GM12874 (cell line): ENCODE measurements around the gene ELAC1.

Experiments
- CTCF ChIP-seq: IDR thresholded peaks from 2 replicates; pipeline ENCODE4 v1.5.1; 2011; ENCODE audit warnings: low read depth, mild to moderate bottlenecking, control low read depth, low read length, moderate library complexity; ENCODE audit not compliant: insufficient read depth

The ELAC1 gene

DNA sequence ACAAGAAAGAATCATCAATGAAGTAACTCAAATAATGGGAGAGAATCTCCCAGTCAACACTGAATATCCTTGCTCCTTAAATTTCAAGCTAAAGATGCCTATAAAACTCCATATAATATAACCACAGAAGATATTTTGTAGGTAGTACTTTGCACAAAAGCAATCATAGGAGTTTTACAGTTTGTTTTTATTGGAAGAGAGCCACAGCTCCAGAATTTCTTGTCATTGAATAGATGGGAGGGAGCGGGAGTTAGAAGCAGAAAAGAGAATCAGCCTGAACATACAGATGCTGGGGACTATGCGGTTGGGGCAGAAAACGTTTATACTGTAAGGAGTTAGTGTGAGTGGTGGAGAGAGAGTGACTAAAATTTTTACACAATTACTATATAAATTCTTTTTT is 43.9 kb downstream of the ELAC1 start:
- TF ChIP-seq CTCF: no peak

GRCh38 chr18:51012441-51012840 is 44.6 kb downstream of the ELAC1 start:
- TF ChIP-seq CTCF: no peak

- TF ChIP-seq CTCF: no peak
Measured at GRCh38 chr18:51013259-51013658, 45.4 kb downstream of the ELAC1 start.

GRCh38 chr18:51017140-51017879 is 49.5 kb downstream of the ELAC1 start:
- TF ChIP-seq CTCF: no peak

DNA sequence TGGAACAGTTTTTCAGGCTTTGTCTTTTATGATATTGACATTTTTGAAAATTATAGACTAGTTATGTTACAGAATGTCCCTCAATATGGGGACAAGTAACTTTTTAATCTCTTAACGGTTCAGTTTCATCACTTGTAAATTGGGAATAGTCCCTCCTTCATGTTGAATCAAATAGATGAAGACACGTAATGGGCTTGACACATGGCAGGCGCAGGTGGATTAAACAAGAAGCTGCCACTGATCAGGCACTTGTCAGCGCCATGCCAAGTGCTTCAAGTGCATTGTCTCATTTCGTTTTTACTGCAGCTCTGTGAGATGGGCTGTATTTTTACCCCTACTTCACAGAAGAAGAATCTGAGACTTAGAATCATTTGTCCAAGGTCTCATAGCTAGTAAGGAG is 52.7 kb downstream of the ELAC1 start:
- no peak for TF ChIP-seq CTCF

GRCh38 chr18:51021226-51021965 is 53.6 kb downstream of the ELAC1 start:
- TF ChIP-seq CTCF: no peak

DNA sequence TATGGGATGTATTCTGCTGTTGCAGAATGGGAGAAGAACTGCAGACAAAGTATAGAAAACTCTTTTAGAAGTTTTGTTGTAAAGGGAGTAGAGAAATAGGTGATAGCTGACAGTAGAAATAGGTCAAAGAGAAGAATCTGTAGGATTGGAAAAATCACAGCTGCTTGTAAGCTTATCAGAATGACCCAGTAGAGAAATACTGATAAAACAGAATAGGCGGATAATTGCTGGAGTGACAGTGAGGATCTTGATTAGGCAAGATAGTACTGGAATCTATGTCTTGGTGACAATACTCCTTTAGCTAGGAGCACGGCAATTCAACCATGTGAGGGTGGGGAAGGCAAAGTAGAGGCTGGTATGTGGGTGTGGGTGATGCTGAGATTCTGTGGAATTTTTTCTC is 57.7 kb downstream of the ELAC1 start:
- no peak for TF ChIP-seq CTCF
